ENCODE data around the gene HOXB1.
"Not testable (repeated sequence)": the region's sequence is repeated elsewhere in the genome, so short reads cannot be mapped to it uniquely, and the experiment has no call there.

HOXB1 gene

GRCh38 chr17:48483471-48484131 is 47.2 kb downstream of the HOXB1 start:
- peak; percentile 35 for DNase-seq (ENCODE audit: extremely low spot score)
- CTCF ChIA-PET: interaction anchor here (0.7 to 2.1 kb wide), 6 partner anchors 9 to 131 kb away, joined by 3 to 13 read pairs (median 4); partner anchors contain the start of gene HOXB5
- TF ChIP-seq, protein P1, sequence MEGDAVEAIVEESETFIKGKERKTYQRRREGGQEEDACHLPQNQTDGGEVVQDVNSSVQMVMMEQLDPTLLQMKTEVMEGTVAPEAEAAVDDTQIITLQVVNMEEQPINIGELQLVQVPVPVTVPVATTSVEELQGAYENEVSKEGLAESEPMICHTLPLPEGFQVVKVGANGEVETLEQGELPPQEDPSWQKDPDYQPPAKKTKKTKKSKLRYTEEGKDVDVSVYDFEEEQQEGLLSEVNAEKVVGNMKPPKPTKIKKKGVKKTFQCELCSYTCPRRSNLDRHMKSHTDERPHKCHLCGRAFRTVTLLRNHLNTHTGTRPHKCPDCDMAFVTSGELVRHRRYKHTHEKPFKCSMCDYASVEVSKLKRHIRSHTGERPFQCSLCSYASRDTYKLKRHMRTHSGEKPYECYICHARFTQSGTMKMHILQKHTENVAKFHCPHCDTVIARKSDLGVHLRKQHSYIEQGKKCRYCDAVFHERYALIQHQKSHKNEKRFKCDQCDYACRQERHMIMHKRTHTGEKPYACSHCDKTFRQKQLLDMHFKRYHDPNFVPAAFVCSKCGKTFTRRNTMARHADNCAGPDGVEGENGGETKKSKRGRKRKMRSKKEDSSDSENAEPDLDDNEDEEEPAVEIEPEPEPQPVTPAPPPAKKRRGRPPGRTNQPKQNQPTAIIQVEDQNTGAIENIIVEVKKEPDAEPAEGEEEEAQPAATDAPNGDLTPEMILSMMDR (IDR thresholded peaks at IDR 0.05; ENCODE audit: control extremely low read depth, extremely low read depth, low read depth, missing control alignments): no peak
- POLR2A ChIA-PET: no interaction called here

DNA sequence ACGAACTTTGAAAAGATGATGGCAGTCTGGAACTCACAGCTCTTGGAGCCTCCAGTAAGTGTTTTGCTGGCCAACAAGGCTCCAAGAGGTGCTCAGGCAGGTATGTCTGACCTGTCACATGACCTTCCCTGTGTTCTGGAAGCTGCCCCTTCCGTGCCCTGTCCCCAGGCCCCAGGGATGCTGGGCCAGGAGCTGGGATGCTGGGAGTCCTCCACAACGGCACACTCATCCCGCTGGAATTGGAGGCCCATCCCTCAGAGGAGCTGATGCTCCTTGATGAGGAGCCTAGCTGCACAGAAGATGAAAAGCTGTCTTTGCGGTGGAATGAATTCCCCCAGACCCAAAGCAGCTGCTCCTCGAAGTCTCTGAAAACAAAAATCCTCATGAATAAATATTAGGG is 47.8 kb downstream of the HOXB1 start:
- TF ChIP-seq, protein P1 (IDR thresholded peaks at IDR 0.05; ENCODE audit: control extremely low read depth, extremely low read depth, low read depth, missing control alignments): no peak
- ChIA-PET POLR2A (no interaction called here), CTCF (interaction anchor here (0.7 to 2.1 kb wide), 5 partner anchors 10 to 130 kb away, joined by 3 to 13 read pairs (median 3); partner anchors contain the start of gene HOXB5)
- DNase-seq (ENCODE audit: extremely low spot score): no peak

GRCh38 chr17:48482301-48482700 is 48.5 kb downstream of the HOXB1 start:
- DNase-seq (ENCODE audit: extremely low spot score); POLR2A ChIA-PET: not testable (repeated sequence)
- CTCF ChIA-PET: interaction anchor here (1.0 to 2.3 kb wide), 5 partner anchors 10 to 25 kb away, joined by 3 to 13 read pairs (median 6); no protein-coding TSS in a partner anchor

GRCh38 chr17:48479014-48479402 is 51.8 kb downstream of the HOXB1 start:
- ChIA-PET CTCF (no interaction called here), POLR2A (no interaction called here)
- TF ChIP-seq, protein P1 (IDR thresholded peaks at IDR 0.05; ENCODE audit: control extremely low read depth, extremely low read depth, low read depth, missing control alignments): no peak
- no peak for DNase-seq (ENCODE audit: extremely low spot score)
